Urothelium cell line (cell line): ENCODE data around the gene NCBP3.

ENCODE experiments used
- DNase-seq: peaks from one replicate; pipeline ENCODE4 v3.0.0; 2011; ENCODE audit warnings: low spot score, mixed read lengths
- FAIRE-seq: peaks from 2 replicates; lab custom pipeline; 2011; peaks lifted over from hg19 to GRCh38; lab: Jason Lieb, UNC

NCBP3 gene

GRCh38 chr17:3762922-3763776, 82.9 kb downstream of the NCBP3 start:
- DNase-seq (no peak), FAIRE-seq (no peak)

GRCh38 chr17:3761918-3762380, 84.1 kb downstream of the NCBP3 start:
- FAIRE-seq (no peak), DNase-seq (no peak)

DNA sequence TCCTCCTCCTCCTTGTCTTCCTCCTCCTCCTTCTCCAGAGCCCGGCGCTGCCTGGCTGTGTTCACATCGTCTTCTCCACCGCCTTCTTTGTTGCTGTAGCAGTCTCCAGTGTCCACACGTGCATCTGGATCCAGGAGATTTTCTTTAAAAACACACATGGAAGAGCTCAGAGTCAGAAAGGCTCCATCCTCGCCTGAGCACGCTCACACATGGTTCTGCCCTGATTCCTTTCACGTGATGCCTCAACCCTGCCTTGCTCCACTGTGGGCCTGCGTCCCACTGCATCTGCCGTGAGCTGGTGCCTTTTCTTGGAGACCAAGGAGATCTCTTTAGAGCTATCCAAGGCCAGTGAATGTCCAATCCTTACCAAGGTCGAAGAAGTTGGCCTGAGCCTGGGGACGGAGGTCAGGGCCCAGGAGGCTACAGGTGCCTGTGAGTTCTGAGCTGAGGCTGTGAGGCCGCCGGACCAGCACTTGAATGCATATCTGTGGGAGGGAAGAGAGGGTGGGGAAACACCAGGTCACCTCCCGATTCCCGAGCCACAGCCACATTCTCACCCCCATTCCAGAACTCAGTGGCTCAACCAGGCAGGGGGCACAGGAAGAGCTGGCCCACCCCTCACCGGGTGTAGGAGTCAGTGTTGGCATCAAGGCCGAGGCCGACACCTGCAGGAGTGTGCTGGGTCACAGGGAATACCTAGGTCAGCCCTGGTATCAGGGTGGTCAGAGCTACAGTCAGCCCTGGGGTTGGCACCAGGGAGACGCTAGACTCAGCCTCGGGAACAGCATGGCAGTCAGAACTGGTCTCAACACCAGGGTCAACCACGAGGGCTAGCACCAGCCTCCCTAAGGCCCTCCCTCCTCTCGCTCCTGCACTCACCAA, 84.8 kb downstream of the NCBP3 start:
- no peak for DNase-seq
- FAIRE-seq: no peak

DNA sequence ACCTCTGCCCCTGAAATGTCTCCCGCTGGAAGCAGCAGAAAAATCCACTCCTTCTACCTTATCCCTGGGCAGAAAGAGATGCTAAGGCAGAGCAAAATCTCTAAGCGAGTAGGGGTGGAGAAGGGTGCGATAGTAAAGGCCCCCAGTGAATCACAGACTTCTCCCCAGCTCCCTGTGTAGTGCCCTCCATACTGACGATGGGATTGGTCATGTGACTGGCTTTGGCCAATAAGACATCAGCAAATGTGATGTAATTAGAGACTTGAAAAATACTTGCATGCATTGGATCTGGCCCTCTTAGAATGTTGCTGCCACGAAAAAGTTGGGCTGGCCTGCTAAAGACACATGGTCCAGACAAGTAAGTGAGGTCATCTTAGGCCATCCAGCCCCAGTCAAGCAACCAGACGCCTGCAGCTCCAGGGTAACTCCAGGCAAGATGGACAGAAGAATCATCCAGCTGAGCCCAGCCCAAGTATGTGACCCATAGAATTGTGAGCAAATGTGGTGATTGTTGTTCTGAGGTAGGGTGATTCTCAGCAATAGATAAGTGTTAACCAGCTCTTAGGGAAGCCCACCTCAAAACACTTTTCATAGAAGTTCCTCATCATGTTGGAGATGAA, 86.3 kb downstream of the NCBP3 start:
- DNase-seq (no peak), FAIRE-seq (no peak)

GRCh38 chr17:3755335-3756030, 90.6 kb downstream of the NCBP3 start:
- no peak for FAIRE-seq

GRCh38 chr17:3754458-3755334, 91.3 kb downstream of the NCBP3 start:
- FAIRE-seq (no peak), DNase-seq (no peak)

More at GRCh38 chr17:3755335-3756030, 90.6 kb downstream of the NCBP3 start:
- no peak for DNase-seq

- DNase-seq: no peak
- FAIRE-seq: no peak
Observed at GRCh38 chr17:3754066-3754457, 92.0 kb downstream of the NCBP3 start.

- DNase-seq: no peak
- FAIRE-seq: no peak
Observed at GRCh38 chr17:3753624-3754023, 92.4 kb downstream of the NCBP3 start.
